ENCODE results near the gene TMEM232. TPM values are rescaled to one million over a fixed set of nuclear protein-coding genes. Genes with fewer than 3 reads are reported as not detected.

Gene TMEM232
- total and polyA plus RNA-seq, 2 of the 4 experiments (the other 2 are of a cell fraction): 0.17 to 0.36 TPM

- Histone ChIP-seq H3K9me1 (ENCODE audit: insufficient read depth, low read length) (no peaks in the 10 kb centered on the region), H3K4me3 (ENCODE audit: insufficient read depth, low read depth, low read length) (no peak overlapping the region), H3K27me3 (ENCODE audit: control insufficient read depth, insufficient read depth, low read length) (no peaks in the 10 kb centered on the region), H4K91ac (ENCODE audit: insufficient read depth, low read depth, low read length) (no peak overlapping the region), H2BK120ac (ENCODE audit: low read depth, low read length) (no peak overlapping the region), H4K8ac (ENCODE audit: low read depth in 2 of 2, low read length in 2 of 2) (no peak overlapping the region), H2BK5ac (ENCODE audit: low read depth, low read length, poor library complexity, severe bottlenecking) (no peak overlapping the region), H3K56ac (ENCODE audit: extremely low read depth, insufficient read depth, low read length) (no peak overlapping the region), H3K27ac (ENCODE audit: insufficient read depth, low read length) (no peak overlapping the region), H2AK5ac (ENCODE audit: low read depth, low read length) (no peak overlapping the region), H3K79me1 (ENCODE audit: low read depth in 1 of 2, low read length in 2 of 2) (no peaks in the 10 kb centered on the region), H4K5ac (ENCODE audit: low read depth, low read length) (no peak overlapping the region), H2AK9ac (replicated peaks; ENCODE audit: low read depth, low read length, poor library complexity) (no peak overlapping the region), H3K4ac (ENCODE audit: low read depth, low read length) (no peak overlapping the region), H3K4me1 (ENCODE audit: control insufficient read depth, insufficient read depth, low read length) (no peaks in the 10 kb centered on the region), H2BK15ac (ENCODE audit: low read depth, low read length) (no peak overlapping the region), H2BK20ac (ENCODE audit: low read depth, low read length) (no peak overlapping the region), H3K9me3 (ENCODE audit: control insufficient read depth, insufficient read depth, low read length) (peaks cover 1% of the 10 kb centered on the region; the same call in 1 of the 2 replicates), H3K9ac (ENCODE audit: low read depth, low read length) (no peak overlapping the region), H3K23ac (ENCODE audit: low read depth, low read length) (no peak overlapping the region), H3K36me3 (ENCODE audit: control insufficient read depth, insufficient read depth, low read length) (no peaks in the 10 kb centered on the region), H3K4me2 (ENCODE audit: low read depth, low read length) (no peak overlapping the region), H2AFZ (replicated peaks; ENCODE audit: low read length, poor library complexity) (no peak overlapping the region), H3K14ac (replicated peaks; ENCODE audit: low read depth, low read length) (no peak overlapping the region), H4K20me1 (ENCODE audit: insufficient read depth, low read length) (no peaks in the 10 kb centered on the region), H3K18ac (ENCODE audit: low read depth, low read length) (no peak overlapping the region)
- TF ChIP-seq POLR2A (IDR thresholded peaks at IDR 0.05; ENCODE audit: low read depth, low read length): no peak
- no peak for TF ChIP-seq RCOR1 (IDR thresholded peaks at IDR 0.05; ENCODE audit: insufficient replicate concordance, low read length)
- TF ChIP-seq RAD21 (IDR thresholded peaks at IDR 0.05; ENCODE audit: low read length): no peak
- no peak for TF ChIP-seq FOS (IDR thresholded peaks at IDR 0.05; ENCODE audit: low read depth, low read length)
- no peak for TF ChIP-seq NFE2L2 (IDR thresholded peaks at IDR 0.05; ENCODE audit: low read depth, low read length)
- no peak for TF ChIP-seq MXI1 (IDR thresholded peaks at IDR 0.05; ENCODE audit: borderline replicate concordance, low read depth, low read length)
- no peak for TF ChIP-seq MAFK (IDR thresholded peaks at IDR 0.05; ENCODE audit: low read depth, low read length)
- no peak for TF ChIP-seq CEBPB (IDR thresholded peaks at IDR 0.05; ENCODE audit: low read depth, low read length)
- no peak for TF ChIP-seq RFX5 (IDR thresholded peaks at IDR 0.05; ENCODE audit: low read depth, low read length)
- TF ChIP-seq USF2 (IDR thresholded peaks at IDR 0.05; ENCODE audit: low read depth, low read length): no peak
- no peak for TF ChIP-seq BHLHE40 (IDR thresholded peaks at IDR 0.05; ENCODE audit: low read depth, low read length)
- no peak for TF ChIP-seq ELK1 (IDR thresholded peaks at IDR 0.05; ENCODE audit: borderline replicate concordance, low read depth, low read length)
- TF ChIP-seq CHD1 (IDR thresholded peaks at IDR 0.05; ENCODE audit: low read depth, low read length): no peak
- no CpG with 5 or more reads among the region's 1 CpG for WGBS, 2 experiments (ENCODE audit: extremely low coverage in 2 of 2, insufficient read length in 1 of 2)
- BruUV-seq (replicated peaks): no TSS peak
- dilution Hi-C loops (cut with HindIII; ENCODE audit: low sequenced_read_pairs, unreplicated experiment) (no loop called here), intact Hi-C loops (cut with micrococcal nuclease) (no loop called here), in situ Hi-C loops (cut with MboI; ENCODE audit: low sequenced_read_pairs) (no loop called here)
- ATAC-seq (ENCODE audit: low read depth) (no peak), DNase-seq (no peak)
- ChIA-PET POLR2A (ENCODE audit: unreplicated experiment) (no interaction called here), CTCF (no interaction called here)
Observed at GRCh38 chr5:110475529-110475928, 250.9 kb downstream of the TMEM232 start.
